NCI-H748 treated with DMSO at 0.1 percent for 48 hours (cell line): ENCODE measurements around the gene OR2L5.

Experiments used
- DNase-seq: peaks from one replicate; lab custom pipeline; 2025; lab: John Stamatoyannopoulos, UW

OR2L5 gene, protein sequence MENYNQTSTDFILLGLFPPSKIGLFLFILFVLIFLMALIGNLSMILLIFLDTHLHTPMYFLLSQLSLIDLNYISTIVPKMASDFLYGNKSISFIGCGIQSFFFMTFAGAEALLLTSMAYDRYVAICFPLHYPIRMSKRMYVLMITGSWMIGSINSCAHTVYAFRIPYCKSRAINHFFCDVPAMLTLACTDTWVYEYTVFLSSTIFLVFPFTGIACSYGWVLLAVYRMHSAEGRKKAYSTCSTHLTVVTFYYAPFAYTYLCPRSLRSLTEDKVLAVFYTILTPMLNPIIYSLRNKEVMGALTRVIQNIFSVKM

GRCh38 chr1:248013229-248013710 lies at the start of gene OR2L5:
Gene OR2L5 (plus strand): TSS chr1:248013660. CDS start chr1:248021948, 8,288 bp downstream.
- DNase-seq = no peak

DNA sequence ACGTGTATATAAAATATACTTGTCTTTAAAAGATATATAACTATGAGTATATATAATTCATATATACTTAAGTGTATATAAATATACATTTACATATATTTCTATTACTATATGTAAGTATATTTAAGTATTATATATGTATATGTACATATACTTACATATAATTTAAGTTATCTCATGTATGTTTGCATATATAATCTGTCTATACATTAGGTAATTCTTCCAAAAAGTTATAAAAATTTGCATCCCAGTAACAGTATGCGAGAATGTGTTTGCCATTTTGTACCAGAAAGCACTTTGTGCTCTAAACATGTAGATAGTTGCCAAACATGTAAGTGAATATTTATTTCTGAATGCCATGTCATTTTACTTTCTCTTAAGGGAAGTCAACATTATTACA lies 48.5 kb upstream of the OR2L5 start, which contains the start of gene OR2AK2:
Gene OR2AK2, plus strand, starts transcription at position 301 of the 400 bp plus-strand sequence. CDS start 144 bp downstream, outside the sequence.
- DNase-seq = no peak

DNA sequence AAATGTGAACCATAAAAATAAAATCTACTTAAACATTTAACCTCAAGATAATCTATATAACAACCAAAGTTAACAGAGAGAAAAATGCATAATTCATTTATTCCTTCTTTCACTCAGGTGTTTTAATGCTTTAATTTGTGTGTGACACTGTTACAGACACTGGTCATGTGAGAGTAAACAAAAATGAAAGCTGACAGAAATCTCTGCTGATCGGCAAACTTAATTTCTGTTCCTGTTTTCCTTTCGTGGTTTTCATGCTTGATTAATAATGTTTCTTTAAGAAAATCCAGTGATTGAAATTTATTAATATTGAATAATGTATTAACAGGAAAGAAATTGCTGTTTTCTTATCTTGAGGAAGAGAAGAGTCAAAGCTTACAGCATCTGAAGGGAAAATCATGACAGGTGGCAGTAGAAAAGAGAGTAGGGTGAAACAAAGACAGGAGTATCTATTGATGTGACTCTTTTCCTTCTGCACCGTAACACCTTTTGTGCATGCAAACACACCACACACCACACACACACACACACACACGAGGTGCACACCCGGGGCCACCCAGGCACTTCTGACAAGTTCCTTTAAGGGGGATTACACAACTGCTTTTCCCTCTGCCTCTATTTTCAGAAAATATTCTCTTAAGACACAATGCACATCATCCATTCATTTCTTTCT lies 46.8 kb upstream of the OR2L5 start:
- peak; percentile 5 for DNase-seq

DNA sequence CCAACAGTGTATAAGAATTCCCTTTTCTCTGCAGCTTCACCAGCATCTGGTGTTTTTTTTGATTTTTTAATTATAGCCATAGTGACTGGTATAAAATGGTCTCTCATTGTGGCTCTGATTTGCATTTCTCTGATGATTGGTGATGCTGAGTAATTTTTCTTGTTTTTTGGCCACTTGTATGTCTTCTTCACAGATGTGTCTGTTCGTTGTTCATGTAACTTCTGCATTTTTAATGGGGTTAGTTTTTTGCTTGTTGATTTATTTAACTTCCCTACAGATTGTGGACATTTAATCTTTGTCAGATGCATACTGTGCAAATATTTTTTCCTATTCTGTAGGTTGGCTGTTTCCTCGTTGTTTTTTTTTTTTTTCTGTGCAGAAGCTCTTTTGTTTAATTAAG lies 20.5 kb upstream of the OR2L5 start:
- DNase-seq = no peak

GRCh38 chr1:247998811-247999210 lies 14.6 kb upstream of the OR2L5 start:
- no peak for DNase-seq

- DNase-seq = no peak
Measured at GRCh38 chr1:248000169-248000568, 13.3 kb upstream of the OR2L5 start.

GRCh38 chr1:248007778-248008177 lies 5.7 kb upstream of the OR2L5 start:
- DNase-seq = no peak

DNA sequence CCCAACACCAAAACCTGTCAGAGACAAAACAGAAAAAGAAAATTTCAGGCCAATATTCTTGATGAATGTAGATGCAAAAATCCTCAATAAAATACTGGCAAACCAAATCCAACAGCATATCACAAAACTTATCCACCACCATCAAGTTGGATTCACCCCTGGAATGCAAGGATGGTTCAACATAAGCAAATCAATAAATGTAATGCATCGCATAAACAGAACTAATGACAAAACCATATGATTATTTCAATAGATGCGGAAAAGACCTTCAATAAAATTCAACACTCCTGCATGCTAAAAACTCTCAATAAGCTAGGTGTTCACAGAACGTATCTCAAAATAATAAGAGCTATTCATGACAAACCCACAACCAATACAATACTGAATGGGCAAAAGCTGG lies 3.8 kb upstream of the OR2L5 start:
- DNase-seq = no peak

- DNase-seq = no peak
Measured at GRCh38 chr1:248015803-248016202, 2.3 kb downstream of the OR2L5 start.

- no peak for DNase-seq
Measured at GRCh38 chr1:248029770-248030169, 16.3 kb downstream of the OR2L5 start, which contains the start of gene OR2L2. Gene OR2L2 (plus strand): TSS chr1:248030070. CDS start chr1:248038268, 8,198 bp downstream.

- DNase-seq = no peak
Measured at GRCh38 chr1:248045209-248045608, 31.7 kb downstream of the OR2L5 start.

DNA sequence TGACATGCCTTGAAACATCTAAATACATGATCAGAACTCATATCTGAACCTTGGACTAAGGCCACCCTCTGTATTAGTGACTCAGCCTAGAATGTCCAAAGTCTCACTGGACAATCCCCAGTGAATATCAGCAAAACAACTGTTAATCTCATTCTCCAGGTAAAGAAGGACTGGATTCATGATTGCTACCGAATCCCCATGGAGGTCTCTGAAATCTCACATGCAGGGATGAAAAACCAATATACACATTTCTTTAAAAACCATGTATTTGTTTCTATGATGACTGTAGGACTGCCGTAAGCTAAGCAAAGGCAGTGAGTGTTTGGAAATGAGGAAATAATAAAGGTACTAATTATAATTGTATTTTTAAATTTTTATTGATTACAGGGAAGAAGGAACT lies 33.1 kb downstream of the OR2L5 start, which contains the start of gene OR2L3:
Gene OR2L3, plus strand, starts transcription at position 301 of the 400 bp plus-strand sequence. CDS start 13,846 bp downstream, outside the sequence.
- DNase-seq = no peak

DNA sequence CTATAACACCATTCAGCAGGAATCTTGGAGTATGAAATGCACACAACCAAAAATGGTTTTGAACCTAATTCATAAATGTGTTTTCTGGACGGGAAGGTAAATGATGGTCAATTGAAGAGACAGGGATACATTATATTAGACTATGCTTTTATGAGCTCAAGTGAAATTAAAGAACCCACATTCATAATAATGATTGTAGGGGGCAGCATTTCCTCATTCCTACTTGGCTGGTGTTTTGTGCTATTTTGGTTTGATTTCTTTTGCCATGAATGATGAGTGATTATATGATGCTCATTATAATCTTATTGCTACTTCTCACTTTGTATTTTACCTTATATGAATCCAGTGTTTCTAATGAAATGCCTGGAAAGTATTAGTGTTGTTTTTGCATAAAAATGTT lies 33.5 kb downstream of the OR2L5 start:
- DNase-seq = no peak

DNA sequence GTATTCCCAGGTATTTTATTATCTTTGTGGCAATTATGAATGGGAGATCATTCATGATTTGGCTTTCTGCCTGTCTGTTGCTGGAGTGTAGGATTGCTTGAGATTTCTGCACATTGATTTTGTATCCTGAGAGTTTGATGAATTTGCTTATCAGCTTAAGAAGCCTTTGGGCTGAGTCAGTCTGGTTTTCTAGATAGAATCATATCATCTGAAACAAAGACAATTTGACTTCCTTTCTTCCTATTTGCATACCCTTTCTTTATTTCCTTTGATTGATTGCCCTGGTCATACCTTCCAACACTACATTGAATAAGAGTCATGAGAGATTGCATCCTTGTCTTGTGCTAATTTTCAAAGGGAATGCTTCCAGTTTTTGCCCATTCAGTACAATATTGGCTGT lies 41.2 kb downstream of the OR2L5 start:
- DNase-seq = no peak

DNA sequence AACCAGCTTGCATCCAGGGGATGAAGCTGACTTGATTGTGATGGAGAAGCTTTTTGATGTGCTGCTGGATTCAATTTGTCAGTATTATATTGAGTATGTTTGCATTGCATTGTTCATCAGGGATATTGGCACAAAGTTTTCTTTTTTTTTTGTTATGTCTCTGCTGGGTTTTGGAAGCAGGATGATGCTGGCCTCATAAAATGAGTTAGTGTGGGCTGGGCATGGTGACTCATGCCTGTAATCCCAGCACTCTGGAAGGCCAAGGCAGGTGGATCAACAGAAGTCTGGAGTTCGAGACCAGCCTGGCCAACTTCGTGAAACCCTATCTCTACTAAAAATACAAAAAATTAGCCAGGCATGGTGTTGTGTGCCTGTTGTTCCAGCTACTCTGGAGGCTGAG lies 41.8 kb downstream of the OR2L5 start:
- DNase-seq = no peak

GRCh38 chr1:248065071-248065470 lies 51.6 kb downstream of the OR2L5 start:
- no peak for DNase-seq

DNA sequence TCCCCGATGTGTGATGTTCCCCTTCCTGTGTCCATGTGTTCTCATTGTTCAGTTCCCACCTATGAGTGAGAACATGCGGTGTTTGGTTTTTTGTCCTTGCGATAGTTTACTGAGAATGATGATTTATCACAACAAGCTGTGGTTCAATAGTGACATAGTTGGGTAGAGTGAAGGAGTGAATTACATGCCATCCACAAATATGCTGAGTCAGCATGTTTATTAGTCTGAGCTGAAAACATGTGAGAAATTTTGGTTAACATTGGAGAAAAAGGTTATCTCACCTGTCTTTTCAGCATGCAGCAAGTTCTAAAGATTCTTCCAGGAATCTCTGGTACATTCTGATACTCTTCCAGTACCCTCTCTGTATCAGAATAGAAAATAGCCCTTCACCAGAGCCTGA lies 52.1 kb downstream of the OR2L5 start:
- DNase-seq = no peak
